ENCODE measurements around the gene ASIC3.

The ASIC3 gene

GRCh38 chr7:151070574-151070960, 22.2 kb downstream of the ASIC3 start:
- DNase-seq (ENCODE audit: low read depth): no peak

- DNase-seq (ENCODE audit: low read depth): no peak
Observed at GRCh38 chr7:151071032-151071866, 22.9 kb downstream of the ASIC3 start.

DNA sequence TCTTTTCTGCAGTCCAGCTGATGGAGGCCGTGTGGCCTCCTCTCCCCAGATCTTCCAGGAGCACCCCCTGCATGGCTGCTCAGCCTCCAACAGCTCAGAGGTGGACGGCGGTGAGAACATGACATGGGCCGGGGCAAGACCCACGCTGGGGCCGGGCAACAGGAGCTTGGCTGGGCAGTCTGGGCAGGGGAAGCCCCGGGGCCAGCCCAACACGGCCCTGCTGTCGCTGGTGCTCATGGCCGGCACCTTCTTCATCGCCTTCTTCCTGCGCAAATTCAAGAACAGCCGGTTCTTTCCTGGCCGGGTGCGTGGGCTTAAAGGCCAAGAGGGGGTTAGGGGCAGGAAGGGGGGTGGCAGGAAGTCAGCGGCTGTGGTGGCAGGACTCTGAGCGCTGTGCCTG, 25.7 kb downstream of the ASIC3 start:
- no peak for DNase-seq (ENCODE audit: low read depth)

DNA sequence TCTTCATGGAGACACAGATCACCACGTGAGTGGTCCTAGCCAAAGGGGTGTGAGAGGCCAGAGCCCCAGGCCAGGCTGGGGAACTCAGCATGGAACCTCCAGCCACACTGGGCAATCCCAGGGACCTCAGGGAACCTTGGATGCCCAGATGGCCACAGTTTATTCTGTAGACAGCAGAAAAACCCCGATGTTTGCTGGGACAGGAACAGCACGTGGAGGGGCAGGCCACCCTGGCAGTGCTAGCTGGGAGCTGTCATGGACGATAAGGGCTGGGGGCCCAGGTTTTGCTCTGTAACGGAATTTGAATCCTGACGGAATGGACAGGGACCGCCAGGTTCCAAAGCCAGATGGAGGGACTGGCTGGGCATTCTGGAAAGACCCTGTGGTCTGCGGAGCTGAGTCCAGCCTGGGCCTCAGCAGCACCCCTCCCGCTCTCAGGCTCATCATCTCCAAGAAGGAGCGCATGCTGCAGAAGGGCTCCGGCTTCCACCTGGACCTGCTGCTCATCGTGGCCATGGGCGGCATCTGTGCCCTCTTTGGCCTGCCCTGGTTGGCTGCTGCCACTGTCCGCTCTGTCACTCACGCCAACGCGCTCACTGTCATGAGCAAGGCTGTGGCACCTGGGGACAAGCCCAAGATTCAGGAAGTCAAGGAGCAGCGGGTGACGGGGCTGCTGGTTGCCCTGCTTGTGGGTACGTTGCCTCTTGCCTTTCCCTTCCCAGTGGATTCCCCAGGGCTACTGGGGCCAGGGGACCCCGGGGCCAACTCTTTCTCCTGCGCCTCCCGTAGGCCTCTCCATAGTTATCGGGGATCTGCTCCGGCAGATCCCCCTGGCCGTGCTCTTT, 26.7 kb downstream of the ASIC3 start:
- DNase-seq (ENCODE audit: low read depth): no peak

DNA sequence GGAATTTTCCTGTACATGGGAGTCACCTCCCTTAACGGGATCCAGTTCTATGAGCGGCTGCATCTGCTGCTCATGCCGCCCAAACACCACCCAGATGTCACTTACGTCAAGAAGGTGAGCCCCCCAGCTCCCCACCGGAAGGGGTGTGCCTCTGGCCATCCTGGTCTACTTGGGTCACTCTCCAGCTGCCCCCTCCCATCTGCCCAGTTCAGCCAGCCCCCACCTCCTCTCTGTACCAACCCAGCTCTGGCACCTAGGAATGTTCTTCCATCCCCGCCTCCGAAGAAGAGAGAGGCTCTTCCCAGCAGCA, 27.3 kb downstream of the ASIC3 start:
- DNase-seq (ENCODE audit: low read depth): no peak

DNA sequence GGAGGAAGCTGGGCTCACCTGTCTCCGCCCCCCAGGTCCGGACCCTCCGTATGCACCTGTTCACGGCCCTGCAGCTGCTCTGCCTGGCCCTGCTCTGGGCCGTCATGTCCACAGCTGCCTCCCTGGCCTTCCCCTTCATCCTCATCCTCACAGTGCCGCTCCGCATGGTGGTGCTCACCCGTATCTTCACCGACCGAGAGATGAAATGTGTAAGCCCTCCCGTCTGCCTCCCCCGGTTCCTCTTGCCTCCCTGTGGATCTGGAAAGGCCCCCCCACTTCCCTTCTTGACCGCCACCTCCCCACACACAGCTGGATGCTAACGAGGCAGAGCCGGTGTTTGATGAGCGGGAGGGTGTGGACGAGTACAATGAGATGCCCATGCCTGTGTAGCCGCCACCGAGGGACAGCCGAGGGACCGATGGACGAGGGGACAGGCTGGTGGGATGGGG, 27.7 kb downstream of the ASIC3 start:
- DNase-seq (ENCODE audit: low read depth): no peak

DNA sequence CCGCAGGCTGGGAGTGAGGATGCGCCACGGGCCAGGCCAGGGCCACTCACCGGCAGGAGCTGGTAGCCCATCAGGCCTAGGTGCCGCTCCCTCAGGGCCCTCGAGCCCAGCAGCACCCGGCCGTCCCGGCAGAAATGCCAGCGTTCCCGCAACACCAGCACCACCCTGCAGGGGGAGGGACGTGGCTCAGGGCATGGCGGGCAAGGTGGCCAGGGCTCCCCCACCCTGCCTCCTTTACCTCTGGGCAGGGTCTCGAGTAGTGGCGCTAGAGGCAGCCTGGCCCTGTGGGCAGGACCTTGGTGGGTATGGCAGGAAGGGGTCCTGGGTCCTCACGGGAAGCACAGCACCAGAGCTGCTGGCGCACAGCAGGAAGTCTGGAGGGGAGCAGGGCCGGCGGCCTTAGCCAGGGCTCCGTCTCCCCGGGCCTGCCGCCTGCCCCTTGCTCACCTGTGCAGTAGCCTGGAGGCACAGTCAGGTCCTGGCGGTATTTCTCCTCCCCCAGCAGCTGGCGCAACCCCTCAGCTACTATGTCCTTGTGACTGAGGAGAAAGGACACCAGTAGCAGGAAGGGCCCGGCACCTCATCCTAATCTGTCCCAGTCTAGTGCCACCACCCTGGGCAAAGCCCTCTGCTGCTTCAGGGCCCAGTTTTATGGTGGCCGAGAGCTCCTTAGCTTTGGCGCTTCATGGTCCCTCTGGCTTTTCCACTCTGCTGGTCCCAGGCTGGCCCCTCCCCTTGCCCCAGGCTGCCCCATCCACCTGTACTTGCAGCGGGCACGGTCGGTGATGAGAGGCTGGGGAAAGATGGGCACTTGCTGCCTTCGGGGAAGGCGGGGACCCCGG, 28.8 kb downstream of the ASIC3 start:
- no peak for DNase-seq (ENCODE audit: low read depth)

- DNase-seq (ENCODE audit: low read depth): no peak
Observed at GRCh38 chr7:151077705-151078232, 29.4 kb downstream of the ASIC3 start.

DNA sequence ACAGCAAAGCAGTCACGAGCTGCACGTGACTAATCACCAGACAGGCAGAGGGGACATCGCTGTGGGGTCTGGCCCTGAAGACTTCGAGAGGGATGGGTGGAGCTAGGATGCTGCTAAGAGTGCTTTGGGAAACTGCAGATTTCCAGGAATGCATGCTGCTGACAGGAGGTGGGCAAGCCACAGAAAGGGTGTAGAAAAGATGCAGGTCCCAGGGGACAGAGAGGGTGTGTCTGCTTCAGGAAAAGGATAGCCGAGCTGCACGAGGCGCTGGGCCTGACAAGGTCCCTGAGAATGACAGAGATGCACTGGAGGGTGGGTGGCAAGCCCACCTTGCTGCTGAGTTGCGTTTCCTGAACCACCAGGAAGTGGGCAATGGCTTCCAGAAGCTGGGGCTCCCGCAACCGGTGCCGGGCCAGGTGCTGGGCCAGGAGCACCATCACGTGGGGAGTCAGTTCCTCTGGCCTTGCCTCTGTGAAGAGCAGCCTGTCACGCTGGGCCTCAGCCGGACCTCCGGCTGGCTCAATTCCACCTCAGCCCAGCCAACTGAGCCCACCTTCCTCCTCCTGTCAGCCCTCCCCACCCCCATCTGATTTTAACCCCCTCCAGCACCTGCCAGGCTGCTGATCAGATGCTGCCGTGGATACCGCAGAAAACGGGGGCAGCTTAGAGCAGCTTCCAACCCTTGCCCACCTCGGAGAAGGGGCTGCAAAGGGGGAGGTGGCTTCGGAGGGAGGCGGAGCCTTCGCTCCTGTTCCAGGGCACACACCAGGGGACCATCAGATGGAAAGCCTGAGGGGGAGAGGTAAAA, 30.1 kb downstream of the ASIC3 start:
- no peak for DNase-seq (ENCODE audit: low read depth)

DNA sequence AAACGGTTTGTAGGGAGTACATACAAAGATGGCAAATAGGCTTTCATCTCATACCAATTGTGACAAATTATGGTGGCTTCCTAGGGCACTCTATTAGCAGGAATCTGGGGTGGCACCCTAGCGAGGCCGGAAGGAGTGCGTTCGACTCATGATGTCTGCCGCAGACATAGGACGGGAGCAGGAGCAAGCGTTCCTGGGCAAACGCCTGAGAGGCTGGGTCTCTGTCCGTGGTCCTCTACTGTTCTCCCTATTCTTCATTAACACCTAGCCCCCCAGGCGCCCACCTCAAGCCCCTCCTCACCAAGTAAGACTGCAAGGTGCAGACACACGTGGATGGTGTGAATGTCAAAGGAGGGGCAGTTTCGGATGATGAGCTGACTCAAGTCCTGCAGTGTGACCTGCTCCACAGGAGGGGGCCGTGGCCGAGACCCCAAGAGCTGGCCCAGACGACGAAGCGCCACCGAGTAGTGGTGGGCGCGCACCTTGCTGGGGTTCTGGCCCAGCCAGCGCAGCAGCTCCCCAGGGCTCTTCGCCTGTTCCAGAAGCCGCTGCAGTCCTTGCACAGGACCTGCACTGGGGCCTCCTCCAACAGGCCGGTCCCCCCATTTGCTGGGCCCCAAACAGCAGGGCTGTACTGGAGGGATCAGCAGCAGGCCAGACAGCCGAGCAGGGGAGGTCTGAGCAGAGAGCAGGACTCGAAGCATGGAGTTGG, 31.0 kb downstream of the ASIC3 start:
- DNase-seq (ENCODE audit: low read depth): no peak

GRCh38 chr7:151080067-151080521, 31.8 kb downstream of the ASIC3 start:
- DNase-seq (ENCODE audit: low read depth): no peak

DNA sequence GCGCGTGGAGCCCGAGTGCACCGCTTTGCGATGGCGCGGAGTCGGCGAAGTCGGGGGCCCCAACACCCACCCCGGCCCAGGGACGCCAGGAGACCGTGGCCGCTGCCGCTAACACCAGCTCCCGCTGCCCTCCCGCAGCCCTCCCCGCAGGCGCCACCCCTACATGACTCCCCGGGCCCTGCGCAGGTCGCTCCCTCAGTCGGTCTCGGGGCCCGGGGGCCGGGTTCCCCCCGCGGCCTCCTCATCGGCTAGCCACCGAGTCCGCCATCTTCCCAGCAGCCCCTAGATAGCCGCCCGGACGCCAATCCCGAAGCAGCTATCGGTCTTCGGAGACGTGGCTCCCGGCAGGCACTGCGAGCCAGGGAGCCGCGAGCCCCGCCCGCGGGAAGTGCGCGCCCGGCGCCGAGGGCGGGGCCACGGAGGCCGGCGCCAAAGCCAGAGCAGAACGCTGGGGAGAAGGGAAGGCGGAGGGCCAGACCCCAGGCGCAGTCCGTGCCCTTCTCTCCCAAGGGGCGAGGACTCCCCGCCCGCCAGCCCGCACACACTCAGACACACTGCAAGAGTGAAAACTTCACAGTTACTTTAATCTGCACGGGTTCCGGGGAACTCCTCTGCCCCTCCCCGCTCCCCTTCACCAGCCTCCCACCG, 32.3 kb downstream of the ASIC3 start, which contains the start of gene FASTK:
Gene FASTK, minus strand, starts transcription at position 288 of the 648 bp plus-strand sequence. Its CDS starts 43 bp downstream, at position 245.
- DNase-seq (ENCODE audit: low read depth): peak; percentile 84

DNA sequence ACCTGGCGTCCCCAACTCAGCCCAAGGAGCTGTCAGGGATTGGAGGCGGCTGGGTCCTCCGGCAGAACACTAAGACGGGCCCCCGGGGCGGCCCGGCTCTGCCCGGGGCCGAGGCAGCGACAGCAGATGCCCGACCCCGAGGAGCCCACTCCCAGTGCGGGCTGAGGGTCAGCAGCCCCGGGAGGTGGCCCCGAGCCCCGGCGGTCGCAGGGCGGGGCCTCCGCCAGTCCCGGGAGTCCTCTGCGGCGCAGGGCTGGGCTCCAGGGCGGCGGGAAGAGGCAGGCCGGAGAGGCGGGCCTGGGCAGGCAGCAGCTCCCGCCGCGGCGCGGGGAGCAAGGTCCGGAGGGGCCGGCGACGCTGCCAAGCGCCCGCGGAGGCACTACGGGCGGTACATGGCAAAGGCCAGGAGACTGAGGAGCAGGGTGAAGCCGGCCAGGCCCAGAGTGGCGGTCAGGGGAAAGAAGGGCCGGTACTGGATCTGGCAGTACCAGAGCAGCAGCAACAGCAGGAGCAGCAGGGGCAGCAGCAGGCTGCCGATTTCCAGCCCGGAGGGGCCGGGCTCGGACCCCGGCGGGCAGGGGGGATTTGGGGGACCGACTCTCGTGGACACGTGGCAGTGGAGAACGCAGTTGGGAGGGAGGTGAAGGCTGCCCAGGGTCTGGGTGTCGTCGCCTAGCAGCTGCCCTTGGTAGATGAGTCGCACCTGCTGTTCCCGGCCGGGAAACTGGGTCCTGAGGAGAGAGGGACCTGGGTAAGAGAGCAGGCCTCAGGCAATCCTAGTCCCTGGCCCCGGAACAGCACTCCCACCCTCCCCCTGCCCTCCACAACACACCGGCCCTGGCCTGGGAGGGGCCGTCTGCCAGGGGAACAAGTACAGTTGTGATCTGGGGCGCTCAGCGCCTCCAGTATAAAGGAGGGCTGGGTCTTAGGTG, 33.1 kb downstream of the ASIC3 start:
- DNase-seq (ENCODE audit: low read depth): no peak

DNA sequence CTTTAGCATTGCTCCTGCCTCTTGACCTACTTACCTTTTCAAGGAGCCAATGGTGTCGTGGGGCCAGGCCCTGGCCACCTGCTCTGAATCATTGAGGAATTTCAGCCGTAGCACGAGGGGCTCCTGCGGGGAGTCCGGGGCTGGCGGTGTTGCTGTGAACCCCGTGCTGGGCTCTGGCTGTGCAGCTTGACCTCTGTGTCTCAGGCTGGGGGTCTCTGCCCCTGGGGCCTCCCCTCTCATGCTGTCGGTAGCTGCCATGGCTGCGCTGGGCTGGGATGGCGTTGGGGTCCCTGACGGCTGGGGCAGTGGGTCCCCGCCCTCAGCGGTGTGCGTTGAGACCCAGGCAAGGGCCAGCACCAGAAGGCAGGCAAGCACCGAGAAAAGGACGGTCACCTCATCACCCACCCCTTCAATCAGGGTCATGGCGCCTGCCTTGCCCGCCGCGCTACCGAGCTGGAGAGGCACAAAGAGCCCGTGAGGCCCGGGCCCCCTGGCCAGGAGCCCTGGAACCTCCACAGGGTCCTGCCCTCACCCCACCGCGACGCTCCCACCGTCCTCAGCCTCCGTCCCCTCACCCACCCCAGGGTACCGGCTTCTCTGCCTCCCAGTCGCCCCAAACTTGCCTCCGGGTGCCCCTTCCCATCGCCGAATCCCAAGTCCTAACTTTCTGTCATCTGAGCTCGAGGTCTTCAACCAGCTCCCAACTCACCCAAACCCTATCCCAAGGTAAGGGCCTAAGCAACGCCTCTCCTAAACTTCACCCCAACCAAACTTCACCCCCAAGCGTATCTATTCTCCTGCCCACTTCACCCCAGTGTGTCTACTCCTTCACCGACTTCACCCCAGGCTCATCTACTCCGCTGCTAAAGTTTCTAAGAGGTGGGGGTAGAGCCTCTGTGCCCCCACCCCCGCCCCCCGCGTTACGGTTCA, 34.1 kb downstream of the ASIC3 start:
- DNase-seq (ENCODE audit: low read depth): no peak

- DNase-seq (ENCODE audit: low read depth): no peak
Observed at GRCh38 chr7:151083071-151083823, 34.9 kb downstream of the ASIC3 start, which contains the start of gene TMUB1. TSS of gene TMUB1 (minus strand) at chr7:151083493. CDS start at chr7:151082563, 930 bp downstream.

DNA sequence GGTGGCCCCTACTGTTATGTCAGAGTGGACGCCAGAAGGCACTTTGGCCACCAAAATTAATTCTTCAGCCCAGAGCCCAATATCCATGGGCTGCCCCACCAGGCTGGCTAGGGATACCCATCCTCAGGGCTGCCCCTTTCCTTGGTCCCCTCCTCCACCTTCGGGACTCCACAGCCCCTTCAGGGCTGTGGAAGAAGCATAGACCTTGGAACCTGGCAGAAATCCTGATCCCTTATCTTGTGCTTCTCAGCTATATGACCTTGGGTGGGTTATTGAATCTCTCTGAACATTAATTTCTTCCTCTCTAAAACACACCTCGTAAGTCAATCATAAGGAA, 35.5 kb downstream of the ASIC3 start:
- DNase-seq (ENCODE audit: low read depth): no peak

- DNase-seq (ENCODE audit: low read depth): no peak
Observed at GRCh38 chr7:151085329-151085690, 37.0 kb downstream of the ASIC3 start.
